ENCODE measurements around the gene APH1A. TPM values are rescaled to one million over a fixed set of nuclear protein-coding genes. Genes with fewer than 3 reads are reported as not detected.

The APH1A gene
- total RNA-seq, 1 donor: 122 TPM

DNA sequence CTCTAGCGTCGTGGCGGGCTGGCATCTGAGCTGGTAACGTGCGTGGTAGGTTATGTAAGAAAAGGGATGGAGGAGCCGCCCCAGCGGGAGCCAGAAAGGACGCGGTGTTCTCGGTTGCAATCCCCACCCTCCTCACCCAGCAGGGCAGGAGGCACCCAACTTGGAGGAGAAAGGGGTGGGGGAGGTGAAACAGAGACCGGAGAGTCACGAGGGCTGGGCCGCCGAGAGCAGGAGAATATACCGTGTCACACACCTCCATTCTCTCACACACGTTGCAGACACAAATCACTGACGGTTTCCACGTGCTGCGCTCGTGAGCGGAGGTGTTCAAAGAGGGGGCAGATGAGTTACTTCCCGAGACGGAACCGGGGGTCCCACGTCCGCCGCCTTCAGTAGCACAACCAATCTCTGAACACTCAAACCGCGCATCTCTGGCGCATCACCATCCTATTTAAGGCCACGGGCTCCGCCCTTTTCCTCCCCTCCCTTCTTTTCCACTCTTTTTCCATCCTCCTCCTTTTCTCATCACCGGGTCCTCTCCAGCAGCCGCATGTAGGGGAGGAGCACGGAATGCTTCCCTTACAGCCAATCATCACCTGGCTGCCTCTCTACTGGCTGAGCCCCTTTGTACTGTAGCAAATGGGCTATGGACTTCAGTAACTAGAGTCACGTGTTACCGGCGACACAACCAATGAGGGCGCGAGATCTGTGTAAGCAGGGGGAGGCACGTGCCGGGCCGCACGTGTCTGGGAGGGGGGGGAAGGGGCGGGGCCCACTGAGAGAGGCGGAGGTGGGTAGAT lies 13.1 kb upstream of the APH1A start, which contains the start of gene CIART:
Gene CIART, plus strand, starts transcription at position 797 of the 800 bp plus-strand sequence. CDS start 714 bp downstream, outside the sequence.
- Histone ChIP-seq H3K4me3 (ENCODE audit: low read length) (peak within 1 kb of the TSS; percentile 27), H3K4me1 (ENCODE audit: insufficient read depth, low read length) (peaks cover 21% of the 10 kb centered on the region), H3K9me3 (ENCODE audit: low read depth, low read length) (no peaks in the 10 kb centered on the region), H3K27me3 (ENCODE audit: insufficient read depth, low read length) (peaks cover 24% of the 10 kb centered on the region)

DNA sequence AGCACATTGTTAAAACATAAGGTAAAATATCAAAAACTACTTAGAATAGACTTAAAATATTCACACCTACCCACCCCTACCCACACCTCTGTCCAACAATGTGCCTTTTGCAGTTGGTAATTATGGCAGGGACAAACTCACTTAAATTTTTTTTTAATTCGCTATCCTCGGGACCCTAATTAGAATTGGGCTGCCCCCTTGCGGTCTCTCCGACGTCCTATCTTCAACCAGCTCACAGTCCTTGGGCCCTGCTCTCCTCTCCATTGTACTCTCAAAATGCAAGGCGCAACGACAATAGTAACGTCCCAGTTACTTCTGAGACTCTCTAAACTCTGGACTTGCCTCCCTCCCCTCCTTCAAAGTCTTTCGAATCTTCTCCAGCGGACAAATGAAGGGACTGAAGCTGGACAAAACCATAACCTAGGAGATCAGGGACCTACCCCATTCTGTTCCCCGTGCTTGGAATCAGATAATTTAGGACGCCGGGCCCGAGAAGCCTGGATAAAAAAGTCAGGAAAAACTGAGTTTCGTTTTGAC lies 12.5 kb upstream of the APH1A start:
- Histone ChIP-seq H3K4me1 (ENCODE audit: insufficient read depth, low read length) (peaks cover 21% of the 10 kb centered on the region), H3K4me3 (ENCODE audit: low read length) (peak overlapping the region; percentile 27), H3K27me3 (ENCODE audit: insufficient read depth, low read length) (peaks cover 24% of the 10 kb centered on the region), H3K9me3 (ENCODE audit: low read depth, low read length) (no peaks in the 10 kb centered on the region)

- Histone ChIP-seq H3K4me3 (ENCODE audit: low read length) (no peak overlapping the region), H3K9me3 (ENCODE audit: low read depth, low read length) (no peaks in the 10 kb centered on the region), H3K4me1 (ENCODE audit: insufficient read depth, low read length) (peaks cover 21% of the 10 kb centered on the region), H3K27me3 (ENCODE audit: insufficient read depth, low read length) (peaks cover 24% of the 10 kb centered on the region)
Measured at GRCh38 chr1:150280138-150280707, 11.4 kb upstream of the APH1A start.

- Histone ChIP-seq H3K9me3 (ENCODE audit: low read depth, low read length) (no peaks in the 10 kb centered on the region), H3K4me1 (ENCODE audit: insufficient read depth, low read length) (peaks cover 25% of the 10 kb centered on the region), H3K27me3 (ENCODE audit: insufficient read depth, low read length) (no peaks in the 10 kb centered on the region), H3K4me3 (ENCODE audit: low read length) (no peak overlapping the region)
Measured at GRCh38 chr1:150273311-150273710, 4.5 kb upstream of the APH1A start.

- no peaks in the 10 kb centered on the region for H3K9me3 ChIP-seq (ENCODE audit: low read depth, low read length)
- H3K4me3 ChIP-seq (ENCODE audit: low read length): no peak overlapping the region
- H3K27me3 ChIP-seq (ENCODE audit: insufficient read depth, low read length): no peaks in the 10 kb centered on the region
- peaks cover 40% of the 10 kb centered on the region for H3K4me1 ChIP-seq (ENCODE audit: insufficient read depth, low read length)
Measured at GRCh38 chr1:150271291-150271959, 2.6 kb upstream of the APH1A start.

DNA sequence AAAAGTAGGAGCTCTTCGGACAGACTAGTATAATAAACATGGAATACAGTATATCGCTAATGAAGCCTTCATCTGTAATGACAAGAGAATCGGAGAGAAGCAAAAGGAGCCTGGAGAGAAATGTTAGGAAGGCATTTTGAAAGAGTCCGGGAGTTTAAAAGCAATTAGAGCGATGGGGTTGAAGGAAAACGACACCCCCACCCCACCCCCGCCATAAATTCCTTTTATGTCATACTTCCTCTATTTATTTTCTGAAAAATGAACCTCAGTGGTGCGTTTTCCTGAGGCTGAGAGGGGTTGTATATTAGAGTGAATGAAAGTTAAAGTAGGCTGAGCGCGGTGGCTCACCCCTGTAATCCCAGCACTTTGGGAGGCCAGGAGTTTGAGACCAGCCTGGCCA lies 635 bp upstream of the APH1A start:
- Histone ChIP-seq H3K4me1 (ENCODE audit: insufficient read depth, low read length) (peaks cover 40% of the 10 kb centered on the region), H3K9me3 (ENCODE audit: low read depth, low read length) (no peaks in the 10 kb centered on the region), H3K4me3 (ENCODE audit: low read length) (peak overlapping the region; percentile 74), H3K27me3 (ENCODE audit: insufficient read depth, low read length) (no peaks in the 10 kb centered on the region)

- peaks cover 36% of the 10 kb centered on the region for H3K4me1 ChIP-seq (ENCODE audit: insufficient read depth, low read length)
- H3K9me3 ChIP-seq (ENCODE audit: low read depth, low read length): no peaks in the 10 kb centered on the region
- H3K4me3 ChIP-seq (ENCODE audit: low read length): peak overlapping the region; percentile 74
- H3K27me3 ChIP-seq (ENCODE audit: insufficient read depth, low read length): no peaks in the 10 kb centered on the region
Measured at GRCh38 chr1:150268340-150268704, 494 bp downstream of the APH1A start.

DNA sequence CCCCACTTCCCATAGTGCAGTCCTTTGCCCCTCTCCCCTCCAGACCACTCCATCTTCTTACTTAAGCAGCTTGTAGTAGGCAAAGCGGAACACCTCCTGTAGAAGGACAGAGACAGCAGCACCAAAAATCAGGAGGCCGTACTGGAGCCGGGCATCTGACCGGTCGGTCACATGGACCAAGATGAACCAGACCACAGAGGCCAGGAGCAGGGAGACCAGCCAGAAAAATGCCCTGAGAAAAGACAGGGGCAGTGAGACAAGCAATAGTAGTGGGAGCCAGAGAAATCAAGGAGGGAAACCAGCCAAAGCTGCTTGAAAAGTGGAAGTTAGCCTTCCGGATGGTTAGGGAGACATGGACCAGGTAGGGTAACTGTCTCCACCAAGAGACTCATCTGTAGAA lies 920 bp downstream of the APH1A start:
- peaks cover 33% of the 10 kb centered on the region for H3K4me1 ChIP-seq (ENCODE audit: insufficient read depth, low read length)
- no peaks in the 10 kb centered on the region for H3K27me3 ChIP-seq (ENCODE audit: insufficient read depth, low read length)
- no peaks in the 10 kb centered on the region for H3K9me3 ChIP-seq (ENCODE audit: low read depth, low read length)
- peak overlapping the region; percentile 74 for H3K4me3 ChIP-seq (ENCODE audit: low read length)

DNA sequence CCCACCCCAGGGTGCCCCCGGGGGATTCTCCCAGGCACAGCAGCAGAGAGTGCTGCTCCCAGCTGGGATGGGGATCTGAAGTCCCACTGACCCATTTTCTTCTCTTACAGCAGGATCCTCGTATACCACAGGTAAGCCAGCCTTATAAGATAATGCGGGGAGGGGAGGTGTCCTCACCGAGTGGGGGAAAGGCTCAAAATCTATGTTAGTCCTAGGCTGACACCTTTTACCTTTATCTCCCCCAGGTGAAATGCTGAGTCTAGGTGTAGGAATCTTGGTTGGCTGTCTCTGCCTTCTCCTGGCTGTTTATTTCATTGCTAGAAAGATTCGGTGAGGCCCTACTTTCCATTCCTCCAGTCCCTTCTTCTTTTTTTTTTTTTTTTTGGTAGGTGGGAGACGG lies 5.3 kb downstream of the APH1A start:
- H3K4me1 ChIP-seq (ENCODE audit: insufficient read depth, low read length): peaks cover 16% of the 10 kb centered on the region
- H3K27me3 ChIP-seq (ENCODE audit: insufficient read depth, low read length): peaks cover 10% of the 10 kb centered on the region
- H3K4me3 ChIP-seq (ENCODE audit: low read length): no peak overlapping the region
- no peaks in the 10 kb centered on the region for H3K9me3 ChIP-seq (ENCODE audit: low read depth, low read length)

GRCh38 chr1:150262388-150263320 lies 6.2 kb downstream of the APH1A start:
- Histone ChIP-seq H3K27me3 (ENCODE audit: insufficient read depth, low read length) (peaks cover 18% of the 10 kb centered on the region), H3K4me1 (ENCODE audit: insufficient read depth, low read length) (peaks cover 8% of the 10 kb centered on the region), H3K4me3 (ENCODE audit: low read length) (no peak overlapping the region), H3K9me3 (ENCODE audit: low read depth, low read length) (no peaks in the 10 kb centered on the region)

DNA sequence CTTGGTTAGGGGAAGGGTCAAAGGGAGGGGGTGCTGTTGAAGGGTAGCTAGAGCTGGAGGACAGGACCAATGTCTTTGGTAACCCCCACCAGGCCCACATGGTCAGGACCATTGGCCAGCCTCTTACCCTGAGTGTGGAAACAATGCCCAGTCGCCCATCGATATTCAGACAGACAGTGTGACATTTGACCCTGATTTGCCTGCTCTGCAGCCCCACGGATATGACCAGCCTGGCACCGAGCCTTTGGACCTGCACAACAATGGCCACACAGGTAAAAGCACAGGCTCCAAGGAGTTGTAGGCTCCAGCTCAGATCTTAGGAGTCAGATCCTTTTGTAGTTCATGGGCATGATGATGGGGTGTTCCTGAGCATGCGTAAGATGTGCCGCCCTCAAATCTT lies 7.4 kb downstream of the APH1A start:
- peaks cover 31% of the 10 kb centered on the region for H3K27me3 ChIP-seq (ENCODE audit: insufficient read depth, low read length)
- H3K9me3 ChIP-seq (ENCODE audit: low read depth, low read length): no peaks in the 10 kb centered on the region
- no peak overlapping the region for H3K4me3 ChIP-seq (ENCODE audit: low read length)
- H3K4me1 ChIP-seq (ENCODE audit: insufficient read depth, low read length): peaks cover 9% of the 10 kb centered on the region

GRCh38 chr1:150259758-150260669 lies 8.8 kb downstream of the APH1A start:
- Histone ChIP-seq H3K9me3 (ENCODE audit: low read depth, low read length) (no peaks in the 10 kb centered on the region), H3K27me3 (ENCODE audit: insufficient read depth, low read length) (peaks cover 36% of the 10 kb centered on the region), H3K4me1 (ENCODE audit: insufficient read depth, low read length) (peaks cover 20% of the 10 kb centered on the region), H3K4me3 (ENCODE audit: low read length) (no peak overlapping the region)

GRCh38 chr1:150259217-150259616 lies 9.6 kb downstream of the APH1A start:
- Histone ChIP-seq H3K4me1 (ENCODE audit: insufficient read depth, low read length) (peaks cover 20% of the 10 kb centered on the region), H3K27me3 (ENCODE audit: insufficient read depth, low read length) (peaks cover 36% of the 10 kb centered on the region), H3K9me3 (ENCODE audit: low read depth, low read length) (no peaks in the 10 kb centered on the region), H3K4me3 (ENCODE audit: low read length) (no peak overlapping the region)

All from mononuclear cell (primary cell).